HepG2 (cell line): ENCODE data around the gene CAMSAP1. TPM values are rescaled to one million over a fixed set of nuclear protein-coding genes. Genes with fewer than 3 reads are reported as not detected.

Experiments
- ATAC-seq: fragments of 200-7000 bp; cut with Tn5 transposase; 3 replicates; pipeline ENCODE4 v1.9.1; 2020; ENCODE audit warnings: mild to moderate bottlenecking, moderate library complexity
- BruUV-seq: library from RNA; stranded (reverse); fragments of 400-500 nt; replicated peaks from 2 replicates; lab custom pipeline; 2021; lab: Mats Ljungman, UMichigan
- CTCF ChIA-PET: fragments of 300-600 bp; formaldehyde crosslinking; extraction: SDS; loops from one replicate; lab custom pipeline; 2021; ENCODE audit warnings: low total read pairs, inconsistent platforms, low intra/inter-chr PET ratio; lab: Yijun Ruan, JAX
- POLR2A ChIA-PET: fragments of 350-600 bp; sonication (Branson Sonifier 250); formaldehyde crosslinking; loops from one replicate; lab custom pipeline; 2020; ENCODE audit warnings: antibody characterized with exemption, inconsistent platforms; lab: Yijun Ruan, JAX
- DNase-seq: peaks from one replicate; pipeline ENCODE4 v3.0.0-alpha.2; 2015; ENCODE audit warnings: low spot score
- FAIRE-seq: peaks from 3 replicates; lab custom pipeline; 2011; peaks lifted over from hg19 to GRCh38; lab: Jason Lieb, UNC
- H2AFZ ChIP-seq: one replicate; pipeline ENCODE4 v1.6.1; 2011; ENCODE audit warnings: low read length, inconsistent platforms
- H3K27ac ChIP-seq: fragments of 300-600 bp; 3 replicates; pipeline ENCODE4 v1.8.0; 2011; ENCODE audit warnings: mixed run types, mild to moderate bottlenecking, mixed read lengths, low read length, inconsistent platforms; ENCODE audit not compliant: insufficient read depth; ENCODE audit errors: extremely low read length
- H3K27me3 ChIP-seq, 2 experiments: fragments of 200-600 bp in 1 of 2; 2 replicates in 1 of 2; 3 replicates in 1 of 2; pipeline versions ENCODE4 v1.6.0 to v1.8.0; 2011; ENCODE audit warnings: low read length in 2 of 2, mild to moderate bottlenecking in 2 of 2, moderate library complexity in 2 of 2, inconsistent platforms in 1 of 2; ENCODE audit not compliant: insufficient read depth in 2 of 2, control insufficient read depth in 1 of 2
- H3K36me3 ChIP-seq, 2 experiments: fragments of 200-600 bp in 1 of 2; replicated peaks in 1 of 2; 2 replicates in 1 of 2; 3 replicates in 1 of 2; pipeline versions ENCODE4 v1.5.1 to v1.8.0; 2011; ENCODE audit warnings: low read length in 2 of 2, inconsistent platforms in 1 of 2; ENCODE audit not compliant: insufficient read depth in 2 of 2, control insufficient read depth in 1 of 2
- H3K4me1 ChIP-seq: 2 replicates; pipeline ENCODE4 v1.5.1; 2012; ENCODE audit warnings: low read length, inconsistent platforms; ENCODE audit not compliant: insufficient read depth
- H3K4me2 ChIP-seq: 2 replicates; pipeline ENCODE4 v1.6.0; 2011; ENCODE audit warnings: low read depth, low read length, inconsistent platforms
- H3K4me3 ChIP-seq, 3 experiments: fragments of 200-600 bp in 1 of 3; sonication (generic), shearing (Covaris generic) in 1 of 3; replicated peaks in 1 of 3; 2 replicates each; pipeline ENCODE4 v1.5.1; 2011 to 2016; ENCODE audit warnings: low read length in 3 of 3, inconsistent platforms in 2 of 3, low read depth in 2 of 3, mild to moderate bottlenecking in 2 of 3, control low read depth in 1 of 3, mixed read lengths in 1 of 3; ENCODE audit not compliant: insufficient read depth in 1 of 3
- H3K79me2 ChIP-seq: one replicate; pipeline ENCODE4 v1.6.1; 2011; ENCODE audit warnings: low read length, inconsistent platforms; ENCODE audit not compliant: insufficient read depth
- H3K9ac ChIP-seq: 2 replicates; pipeline ENCODE4 v1.6.0; 2011; ENCODE audit warnings: mild to moderate bottlenecking, low read depth, low read length, inconsistent platforms; ENCODE audit not compliant: insufficient read depth
- H3K9me3 ChIP-seq: 2 replicates; pipeline ENCODE4 v1.5.1; 2012; ENCODE audit warnings: mild to moderate bottlenecking, low read length
- H4K20me1 ChIP-seq: 2 replicates; pipeline ENCODE4 v1.6.0; 2011; ENCODE audit warnings: inconsistent platforms, mild to moderate bottlenecking, low read length, moderate library complexity; ENCODE audit not compliant: insufficient read depth
- ATM ChIP-seq: fragments of 450-650 bp; IDR thresholded peaks from 2 replicates; pipeline ENCODE4 v1.7.1; 2017; ENCODE audit warnings: mild to moderate bottlenecking, borderline replicate concordance
- CEBPG ChIP-seq: IDR thresholded peaks from 2 replicates; pipeline ENCODE4 v1.6.1; 2016
- DPF2 ChIP-seq: sonication (generic); formaldehyde crosslinking; IDR thresholded peaks from 2 replicates; pipeline ENCODE4 v1.4.0; 2020; ENCODE audit warnings: mild to moderate bottlenecking, low read depth, missing genetic modification reagents, borderline replicate concordance
- ESRRA ChIP-seq: sonication (generic); formaldehyde crosslinking; IDR thresholded peaks from 2 replicates; pipeline ENCODE4 v1.5.1; 2020; ENCODE audit warnings: mild to moderate bottlenecking, low read depth, missing genetic modification reagents
- HMG20A ChIP-seq: IDR thresholded peaks from 2 replicates; pipeline ENCODE4 v1.6.1; 2016; ENCODE audit warnings: borderline replicate concordance
- IRX3 ChIP-seq: sonication (generic); formaldehyde crosslinking; IDR thresholded peaks from 2 replicates; pipeline ENCODE4 v1.8.1; 2023; ENCODE audit warnings: mild to moderate bottlenecking, low read depth, missing genetic modification reagents, borderline replicate concordance
- KLF11 ChIP-seq: IDR thresholded peaks from 2 replicates; pipeline ENCODE4 v1.6.1; 2016; ENCODE audit warnings: missing compliant biosample characterization
- NPAS2 ChIP-seq: sonication (generic); formaldehyde crosslinking; IDR thresholded peaks from 2 replicates; pipeline ENCODE4 v1.8.0; 2022; ENCODE audit warnings: mild to moderate bottlenecking, missing genetic modification reagents, borderline replicate concordance
- PHB2 ChIP-seq: fragments of 450-650 bp; IDR thresholded peaks from 2 replicates; pipeline ENCODE4 v1.6.1; 2018; ENCODE audit not compliant: partially characterized antibody
- PLRG1 ChIP-seq: fragments of 450-650 bp; conservative IDR thresholded peaks from 2 replicates; pipeline ENCODE4 v1.6.1; 2016
- RFX3 ChIP-seq: IDR thresholded peaks from 2 replicates; pipeline ENCODE4 v1.6.1; 2016; ENCODE audit warnings: missing biosample characterization, missing genetic modification reagents
- SRSF4 ChIP-seq: fragments of 200-400 bp; formaldehyde crosslinking; IDR thresholded peaks from one replicate; pipeline ENCODE4 v1.6.1; 2018; ENCODE audit warnings: mild to moderate bottlenecking, low read depth, low read length, moderate library complexity; ENCODE audit not compliant: poor library complexity, severe bottlenecking
- SSRP1 ChIP-seq: IDR thresholded peaks from 2 replicates; pipeline ENCODE4 v1.6.1; 2016; ENCODE audit warnings: control low read depth
- ZBTB2 ChIP-seq: sonication (generic); formaldehyde crosslinking; IDR thresholded peaks from 2 replicates; pipeline ENCODE4 v1.8.0; 2022; ENCODE audit warnings: low read depth, missing genetic modification reagents
- ZFP62 ChIP-seq: sonication (generic); formaldehyde crosslinking; IDR thresholded peaks from 2 replicates; pipeline ENCODE4 v1.4.0; 2020; ENCODE audit warnings: missing genetic modification reagents
- ZMAT3 ChIP-seq: sonication (generic); formaldehyde crosslinking; conservative IDR thresholded peaks from 2 replicates; pipeline ENCODE4 v1.7.0; 2021; ENCODE audit warnings: missing genetic modification reagents
- ZNF670 ChIP-seq: sonication (generic); formaldehyde crosslinking; IDR thresholded peaks from 2 replicates; pipeline ENCODE4 v1.8.0; 2022; ENCODE audit warnings: mild to moderate bottlenecking, missing genetic modification reagents, borderline replicate concordance
- ZNF674 ChIP-seq: sonication (generic); formaldehyde crosslinking; IDR thresholded peaks from 2 replicates; pipeline ENCODE4 v1.5.0; 2020; ENCODE audit warnings: low read depth, mild to moderate bottlenecking, missing genetic modification reagents
- WGBS: methylation state at CpG from one replicate; pipeline ENCODE4 v1.1.6; 2017; ENCODE audit warnings: low lambda C conversion rate; 5-methylcytosine and 5-hydroxymethylcytosine counted together
- in situ Hi-C: cut with HindIII; loops from 2 replicates; pipeline ENCODE4 v1.10.0; 2017; ENCODE audit warnings: low pct_unique_long_range_greater_than_20kb; ENCODE audit not compliant: extremely low pct_ligation_motif_present
- intact Hi-C: fragments of 100-400 bp; cut with micrococcal nuclease; formaldehyde crosslinking; loops from one replicate; pipeline ENCODE4 v1.10.0; 2022; ENCODE audit not compliant: unreplicated experiment
- polyA plus RNA-seq, 8 experiments: library from polyadenylated mRNA; depleted of rRNA in 3 of 8; stranded (reverse) in 7 of 8; unstranded in 1 of 8; fragments of >200 nt; fragmentation: Illumina TruSeq in 4 of 8; extraction: Trizol in 4 of 8; gene quantifications; 2 replicates each; pipeline versions ENCODE4 v1.2.1 to v1.2.3, GENCODE V29; 2011 to 2016; ENCODE audit warnings: low read depth in 4 of 8, missing spikeins in 1 of 8, mixed read lengths in 1 of 8; ENCODE audit not compliant: insufficient read depth in 1 of 8
- total RNA-seq, 5 experiments: library from RNA; depleted of rRNA; stranded (reverse); fragments of >200 nt; fragmentation: Illumina TruSeq; extraction: Trizol; gene quantifications; 2 replicates each; pipeline ENCODE4 v1.2.3, GENCODE V29; 2016; ENCODE audit warnings: low read depth in 1 of 5
- TF ChIP-seq, protein P1 (sequence below): IDR thresholded peaks from 2 replicates; pipeline ENCODE4 v1.6.1; 2012; ENCODE audit warnings: low read depth, low read length, improper control_type of control experiment

Gene CAMSAP1
- total and polyA plus RNA-seq, 2 of the 13 experiments (the other 11 are each of a cell fraction or from before 2014, with no cell fraction given), result 3.8 to 12.4 TPM

DNA sequence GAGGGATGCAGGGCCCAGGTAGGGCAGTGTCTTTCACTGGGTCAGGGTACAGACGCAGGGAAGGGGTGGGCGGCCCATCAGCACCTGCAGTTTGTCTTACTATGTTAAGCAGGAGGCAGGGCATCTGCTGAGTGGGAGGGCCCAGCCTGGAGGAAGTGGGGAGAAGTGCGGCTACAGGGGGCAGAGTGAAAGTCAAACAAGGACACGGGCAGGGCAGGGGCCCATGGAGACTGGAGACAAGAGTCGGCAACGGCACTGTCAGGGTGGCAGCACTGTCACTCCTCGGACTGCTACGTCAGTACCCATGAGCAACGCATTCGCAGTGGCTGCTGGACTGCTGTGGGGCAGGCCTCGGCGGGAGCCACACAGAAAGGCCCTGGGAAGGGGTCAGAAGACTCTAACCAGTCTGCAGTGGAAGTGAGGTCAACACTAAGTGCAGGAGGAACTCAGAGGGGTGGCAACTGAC, 19.7 kb downstream of the CAMSAP1 start (continued):
- TF ChIP-seq ATM (no peak), SSRP1 (CRISPR knock-in tag) (no peak), SRSF4 (no peak)
- TF ChIP-seq, all 625 proteins: peak for 0

GRCh38 chr9:135887021-135887507, 20.3 kb downstream of the CAMSAP1 start:
- Histone ChIP-seq H3K9ac (no peak overlapping the region), H3K4me2 (no peak overlapping the region), H3K79me2 (peaks cover 92% of the 10 kb centered on the region), H3K36me3 (peaks cover 3% of the 10 kb centered on the region in 2 experiments; a peak in 4 of 5 replicates), H3K27me3 (no peaks in the 10 kb centered on the region), H2AFZ (no peak overlapping the region), H4K20me1 (peaks cover 51% of the 10 kb centered on the region; the same call in 1 of the 2 replicates), H3K4me3 (no peak overlapping the region), H3K4me1 (peaks cover 16% of the 10 kb centered on the region), H3K9me3 (no peaks in the 10 kb centered on the region), H3K27ac (no peak overlapping the region)
- DNase-seq (no peak), ATAC-seq (no peak), FAIRE-seq (no peak)
- in situ Hi-C loops, result no loop called here
- POLR2A ChIA-PET, result no interaction called here
- 98% methylated on average over 18 of the region's 18 CpGs for WGBS
- intact Hi-C loops, result no loop called here
- TF ChIP-seq RFX3 (no peak), HMG20A (CRISPR knock-in tag) (no peak), NPAS2 (no peak), ZNF670 (CRISPR knock-in tag) (no peak), ZFP62 (CRISPR knock-in tag) (no peak), ZMAT3 (CRISPR knock-in tag) (no peak), ESRRA (CRISPR knock-in tag) (no peak), ZNF674 (CRISPR knock-in tag) (no peak), ZBTB2 (CRISPR knock-in tag) (no peak), KLF11 (CRISPR knock-in tag) (no peak), DPF2 (CRISPR knock-in tag) (no peak), PHB2 (no peak), IRX3 (no peak), CEBPG (no peak), PLRG1 (no peak)
- TF ChIP-seq, protein P1, sequence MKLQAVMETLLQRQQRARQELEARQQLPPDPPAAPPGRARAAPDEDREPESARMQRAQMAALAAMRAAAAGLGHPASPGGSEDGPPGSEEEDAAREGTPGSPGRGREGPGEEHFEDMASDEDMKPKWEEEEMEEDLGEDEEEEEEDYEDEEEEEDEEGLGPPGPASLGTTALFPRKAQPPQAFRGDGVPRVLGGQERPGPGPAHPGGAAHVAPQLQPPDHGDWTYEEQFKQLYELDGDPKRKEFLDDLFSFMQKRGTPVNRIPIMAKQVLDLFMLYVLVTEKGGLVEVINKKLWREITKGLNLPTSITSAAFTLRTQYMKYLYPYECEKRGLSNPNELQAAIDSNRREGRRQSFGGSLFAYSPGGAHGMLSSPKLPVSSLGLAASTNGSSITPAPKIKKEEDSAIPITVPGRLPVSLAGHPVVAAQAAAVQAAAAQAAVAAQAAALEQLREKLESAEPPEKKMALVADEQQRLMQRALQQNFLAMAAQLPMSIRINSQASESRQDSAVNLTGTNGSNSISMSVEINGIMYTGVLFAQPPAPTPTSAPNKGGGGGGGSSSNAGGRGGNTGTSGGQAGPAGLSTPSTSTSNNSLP, result no peak
- CTCF ChIA-PET, result no interaction called here
- no TSS peak for BruUV-seq
